Neural progenitor cell (in vitro differentiated cells): ENCODE measurements around the gene PROB1.
"Not testable (repeated sequence)": the region's sequence is repeated elsewhere in the genome, so short reads cannot be mapped to it uniquely, and the experiment has no call there.

Source experiments
- EZH2 ChIP-seq: fragments of 200-600 bp; sonication (generic); IDR thresholded peaks from 2 replicates; pipeline ENCODE4 v1.6.1; 2017; ENCODE audit warnings: antibody characterized with exemption, mild to moderate bottlenecking, moderate library complexity
- EZH2phosphoT487 ChIP-seq: fragments of 200-600 bp; sonication (generic); IDR thresholded peaks from 2 replicates; pipeline ENCODE4 v1.6.1; 2017; ENCODE audit warnings: antibody characterized with exemption
- TF ChIP-seq, protein P1 (sequence below): fragments of 200-600 bp; sonication (generic); IDR thresholded peaks from 2 replicates; pipeline ENCODE4 v1.5.1; 2017; ENCODE audit warnings: antibody characterized with exemption, mild to moderate bottlenecking

DNA sequence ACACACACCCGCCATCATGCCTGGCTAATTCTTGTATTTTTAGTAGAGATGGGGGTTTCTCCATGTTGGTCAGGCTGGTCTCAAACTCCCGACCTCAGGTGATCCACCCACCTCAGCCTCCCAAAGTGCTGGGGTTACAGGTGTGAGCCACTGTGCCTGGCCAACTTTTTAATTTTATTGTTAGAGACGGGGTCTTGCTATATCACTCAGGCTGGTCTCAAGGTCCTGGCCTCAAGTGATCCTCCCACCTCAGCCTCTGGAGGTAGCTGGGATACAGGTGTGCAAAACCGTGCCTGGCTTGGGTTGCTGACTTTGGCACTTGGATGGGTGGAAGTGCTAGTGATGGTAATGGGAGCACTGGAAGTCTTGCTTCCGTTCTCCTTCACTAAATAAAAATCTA is 14.2 kb upstream of the PROB1 start:
- TF ChIP-seq EZH2phosphoT487, EZH2: not testable (repeated sequence)
- TF ChIP-seq, protein P1, sequence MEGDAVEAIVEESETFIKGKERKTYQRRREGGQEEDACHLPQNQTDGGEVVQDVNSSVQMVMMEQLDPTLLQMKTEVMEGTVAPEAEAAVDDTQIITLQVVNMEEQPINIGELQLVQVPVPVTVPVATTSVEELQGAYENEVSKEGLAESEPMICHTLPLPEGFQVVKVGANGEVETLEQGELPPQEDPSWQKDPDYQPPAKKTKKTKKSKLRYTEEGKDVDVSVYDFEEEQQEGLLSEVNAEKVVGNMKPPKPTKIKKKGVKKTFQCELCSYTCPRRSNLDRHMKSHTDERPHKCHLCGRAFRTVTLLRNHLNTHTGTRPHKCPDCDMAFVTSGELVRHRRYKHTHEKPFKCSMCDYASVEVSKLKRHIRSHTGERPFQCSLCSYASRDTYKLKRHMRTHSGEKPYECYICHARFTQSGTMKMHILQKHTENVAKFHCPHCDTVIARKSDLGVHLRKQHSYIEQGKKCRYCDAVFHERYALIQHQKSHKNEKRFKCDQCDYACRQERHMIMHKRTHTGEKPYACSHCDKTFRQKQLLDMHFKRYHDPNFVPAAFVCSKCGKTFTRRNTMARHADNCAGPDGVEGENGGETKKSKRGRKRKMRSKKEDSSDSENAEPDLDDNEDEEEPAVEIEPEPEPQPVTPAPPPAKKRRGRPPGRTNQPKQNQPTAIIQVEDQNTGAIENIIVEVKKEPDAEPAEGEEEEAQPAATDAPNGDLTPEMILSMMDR: not testable (repeated sequence)
